ENCODE data around the gene WLS. TPM values are rescaled to one million over a fixed set of nuclear protein-coding genes. Genes with fewer than 3 reads are reported as not detected.

Gene WLS
- total and polyA plus RNA-seq, 12 donors: 31.7 to 123 (median 101) TPM

- no peak overlapping the region for H3K4me3 ChIP-seq
- TF ChIP-seq CTCF (IDR thresholded peaks at IDR 0.05): no peak
- H3K4me1 ChIP-seq: peaks cover 0 to 54% (median 19%) of the 10 kb centered on the region in 9 donors
- ATAC-seq (peak in 3 of 8 donors; percentile 44 to 63 (median 48)), DNase-seq (no peak)
- peak overlapping the region in 3 of 10 donors; percentile 26 to 56 (median 26) for H3K27ac ChIP-seq
- H3K27me3 ChIP-seq: no peaks in the 10 kb centered on the region
- H3K36me3 ChIP-seq: no peaks in the 10 kb centered on the region
- peaks cover 0 to 8% (median 0%) of the 10 kb centered on the region in 11 donors for H3K9me3 ChIP-seq
- intact Hi-C loops (cut with DNase I): no loop called here
- 46 to 56% methylated on average over 4 of the region's 4 CpGs for WGBS, 2 donors
Observed at GRCh38 chr1:68168545-68169171, 63.7 kb downstream of the WLS start.

- peaks cover 0 to 7% (median 0%) of the 10 kb centered on the region in 9 donors for H3K36me3 ChIP-seq
- intact Hi-C loops (cut with DNase I): no loop called here
- ATAC-seq: no peak
- no peak for DNase-seq
- H3K4me3 ChIP-seq: no peak overlapping the region
- H3K9me3 ChIP-seq: peaks cover 0 to 3% (median 0%) of the 10 kb centered on the region in 11 donors
- H3K27me3 ChIP-seq: no peaks in the 10 kb centered on the region
- H3K4me1 ChIP-seq: peaks cover 0 to 41% (median 11%) of the 10 kb centered on the region in 9 donors
- WGBS, 2 donors: 94 to 96% methylated on average over 3 of the region's 3 CpGs
- no peak overlapping the region for H3K27ac ChIP-seq
- no peak for TF ChIP-seq CTCF (IDR thresholded peaks at IDR 0.05)
Observed at GRCh38 chr1:68167211-68167610, 65.1 kb downstream of the WLS start.

GRCh38 chr1:68166348-68166747 is 66.0 kb downstream of the WLS start:
- H3K27me3 ChIP-seq: no peaks in the 10 kb centered on the region
- H3K4me1 ChIP-seq: peaks cover 0 to 41% (median 11%) of the 10 kb centered on the region in 9 donors
- WGBS, 2 donors: 90 to 95% methylated on average over 2 of the region's 2 CpGs
- H3K27ac ChIP-seq: no peak overlapping the region
- no peaks in the 10 kb centered on the region for H3K9me3 ChIP-seq
- DNase-seq (no peak), ATAC-seq (no peak)
- intact Hi-C loops (cut with DNase I): no loop called here
- H3K36me3 ChIP-seq: peaks cover 0 to 12% (median 0%) of the 10 kb centered on the region in 9 donors
- H3K4me3 ChIP-seq: no peak overlapping the region
- no peak for TF ChIP-seq CTCF (IDR thresholded peaks at IDR 0.05)

GRCh38 chr1:68165665-68166064 is 66.7 kb downstream of the WLS start:
- no peak overlapping the region for H3K4me3 ChIP-seq
- no peak for ATAC-seq
- H3K36me3 ChIP-seq: peaks cover 0 to 12% (median 0%) of the 10 kb centered on the region in 9 donors
- H3K9me3 ChIP-seq: no peaks in the 10 kb centered on the region
- H3K4me1 ChIP-seq: peaks cover 0 to 41% (median 11%) of the 10 kb centered on the region in 9 donors
- no peak for TF ChIP-seq CTCF (IDR thresholded peaks at IDR 0.05)
- H3K27ac ChIP-seq: no peak overlapping the region
- 86 to 88% methylated on average over 5 of the region's 5 CpGs for WGBS, 2 donors
- no peaks in the 10 kb centered on the region for H3K27me3 ChIP-seq
- intact Hi-C loops (cut with DNase I): no loop called here
- no peak for DNase-seq
